Small intestine (tissue), 7 donors: ENCODE data around the gene AFF3. TPM values are rescaled to one million over a fixed set of nuclear protein-coding genes. Genes with fewer than 3 reads are reported as not detected.
A peak's percentile ranks its signal among the peaks of the same experiment; 100 is the strongest.

ENCODE experiments used
- DNase-seq, 2 donors: peaks; one replicate each; pipeline versions ENCODE4 v3.0.0 to v3.0.0-alpha.2; 2013
- FAIRE-seq: peaks from 2 replicates; lab custom pipeline; 2012; peaks lifted over from hg19 to GRCh38; lab: Jason Lieb, UNC
- H3K27ac ChIP-seq, 3 donors: one replicate each; pipeline ENCODE4 v1.5.1; 2013; ENCODE audit warnings: low read length in 2 of 3, mild to moderate bottlenecking in 2 of 3, control low read depth in 1 of 3, inconsistent platforms in 1 of 3, low read depth in 1 of 3, moderate library complexity in 1 of 3
- H3K27me3 ChIP-seq, 3 donors: one replicate each; pipeline ENCODE4 v1.6.1; 2013; ENCODE audit warnings: low read length in 3 of 3, inconsistent platforms in 1 of 3; ENCODE audit not compliant: control insufficient read depth in 3 of 3, insufficient read depth in 3 of 3
- H3K36me3 ChIP-seq, 3 donors: one replicate each; pipeline ENCODE4 v1.6.1; 2013; ENCODE audit warnings: low read length in 3 of 3, inconsistent platforms in 1 of 3, low read depth in 1 of 3, mild to moderate bottlenecking in 1 of 3, moderate library complexity in 1 of 3; ENCODE audit not compliant: control insufficient read depth in 3 of 3, insufficient read depth in 2 of 3
- H3K4me1 ChIP-seq, 3 donors: one replicate each; pipeline ENCODE4 v1.6.1; 2013; ENCODE audit warnings: low read length in 2 of 3, inconsistent platforms in 1 of 3, low read depth in 1 of 3, mild to moderate bottlenecking in 1 of 3, moderate library complexity in 1 of 3; ENCODE audit not compliant: control insufficient read depth in 3 of 3, insufficient read depth in 2 of 3
- H3K4me3 ChIP-seq, 3 donors: one replicate each; pipeline ENCODE4 v1.5.1; 2013; ENCODE audit warnings: low read length in 3 of 3, control low read depth in 1 of 3, inconsistent platforms in 1 of 3, low read depth in 1 of 3, mild to moderate bottlenecking in 1 of 3, moderate library complexity in 1 of 3
- H3K9me3 ChIP-seq, 2 donors: one replicate each; pipeline ENCODE4 v1.6.1; 2013; ENCODE audit warnings: low read depth in 1 of 2, low read length in 1 of 2; ENCODE audit not compliant: control insufficient read depth in 2 of 2, insufficient read depth in 1 of 2
- WGBS, 3 donors: extraction: QIAGEN DNeasy Blood & Tissue Kit; methylation state at CpG; one replicate each; pipeline ENCODE4 v1.1.7; 2013; 5-methylcytosine and 5-hydroxymethylcytosine counted together
- polyA plus RNA-seq, 4 donors: library from polyadenylated mRNA; stranded (reverse) in 3 of 4; unstranded in 1 of 4; fragments of 200-250 nt in 3 of 4; fragments of 120-200 nt in 1 of 4; gene quantifications; one replicate each; pipeline versions ENCODE4 v1.2.1 to v1.2.3, GENCODE V29; 2013
- donor health status: healthy with polysubstance abuse.
- donor health status: control.
- donor health status: control.
- donor health status: Bipolar disorder and iron deficiency.
- donor health status: healthy.

AFF3 gene
- polyA plus RNA-seq, 4 donors, result 0.27 to 3.2 (median 0.92) TPM; not detected in 1

DNA sequence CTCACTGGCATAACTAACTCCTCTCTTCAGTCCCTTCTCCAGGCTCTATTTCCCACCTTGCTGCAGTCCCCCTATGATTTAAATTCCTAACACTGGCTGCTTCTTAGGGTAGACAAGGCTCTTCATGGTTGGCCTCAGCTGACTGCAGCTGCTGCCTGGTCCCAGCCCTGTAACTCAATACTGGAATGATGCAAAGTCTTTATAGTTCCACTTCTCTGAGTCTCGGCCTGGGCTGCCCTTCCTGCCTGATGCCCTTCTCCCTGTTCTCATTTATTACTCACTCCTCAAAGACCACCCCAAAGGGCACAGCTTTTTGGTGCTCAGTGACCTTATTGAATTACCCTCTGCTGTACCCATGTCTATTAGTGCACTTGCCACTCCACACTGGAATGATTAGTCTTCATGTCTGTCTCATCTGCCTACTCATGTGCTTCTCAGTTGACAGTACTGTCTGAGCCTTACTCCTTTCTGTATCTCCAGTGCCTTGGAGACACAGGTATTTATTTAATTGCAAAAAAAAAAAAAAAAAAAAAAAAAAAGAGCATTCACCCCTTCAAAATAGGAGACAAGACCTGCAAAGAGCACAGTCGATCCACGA, 453.1 kb downstream of the AFF3 start:
- FAIRE-seq (no peak), DNase-seq (no peak)
- no peak overlapping the region for H3K4me3 ChIP-seq
- no peak overlapping the region for H3K27ac ChIP-seq
- WGBS, 3 donors, result 68 to 80% (median 80%) methylated on average over 3 of the region's 3 CpGs
- no peaks in the 10 kb centered on the region for H3K4me1 ChIP-seq
- no peaks in the 10 kb centered on the region for H3K9me3 ChIP-seq
- no peaks in the 10 kb centered on the region for H3K36me3 ChIP-seq
- no peaks in the 10 kb centered on the region for H3K27me3 ChIP-seq

GRCh38 chr2:99688699-99689098, 453.7 kb downstream of the AFF3 start:
- H3K4me1 ChIP-seq, result no peaks in the 10 kb centered on the region
- DNase-seq (no peak), FAIRE-seq (no peak)
- no peaks in the 10 kb centered on the region for H3K9me3 ChIP-seq
- WGBS, 3 donors, result 61 to 88% (median 68%) methylated on average over 6 of the region's 6 CpGs
- H3K27me3 ChIP-seq, result no peaks in the 10 kb centered on the region
- H3K27ac ChIP-seq, result no peak overlapping the region
- no peak overlapping the region for H3K4me3 ChIP-seq
- no peaks in the 10 kb centered on the region for H3K36me3 ChIP-seq

DNA sequence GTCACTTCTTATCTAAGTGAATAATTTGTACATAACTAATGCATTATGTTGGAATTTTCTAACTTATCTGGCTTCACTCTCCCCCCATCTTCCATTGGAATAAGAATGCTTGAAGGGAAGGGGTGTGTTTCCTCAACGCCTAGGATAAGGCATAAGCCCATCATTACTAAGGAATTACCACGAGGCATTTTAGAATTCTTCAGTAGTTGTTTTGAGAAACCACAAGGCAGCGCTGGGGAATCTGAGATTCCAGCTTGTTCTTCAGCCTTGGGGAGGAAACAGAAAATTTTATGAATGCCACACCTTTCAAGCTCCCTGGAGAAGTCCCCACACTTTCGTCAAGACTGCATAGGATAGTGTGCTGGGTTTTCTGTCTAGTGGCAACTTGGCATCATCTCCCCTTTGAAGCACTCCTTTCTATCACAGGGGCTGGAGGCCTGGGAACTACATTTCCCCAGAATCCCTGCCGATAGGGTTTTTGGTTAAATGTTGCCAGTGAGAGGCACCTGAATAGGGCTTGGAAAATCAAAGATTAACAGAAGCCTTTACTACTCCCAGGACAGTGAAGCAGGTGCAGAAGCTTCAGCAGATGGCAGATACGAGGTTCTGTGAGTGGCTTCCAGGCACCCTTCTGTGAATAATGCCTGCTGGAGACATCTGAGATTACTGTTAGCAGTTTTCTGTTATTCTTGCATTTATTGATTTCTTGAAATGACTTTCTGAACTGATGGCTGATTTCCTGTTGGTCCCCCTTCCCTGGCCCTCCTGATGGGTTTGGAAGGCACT, 459.9 kb downstream of the AFF3 start:
- Histone ChIP-seq H3K27me3 (no peaks in the 10 kb centered on the region), H3K4me3 (no peak overlapping the region), H3K27ac (no peak overlapping the region), H3K4me1 (no peaks in the 10 kb centered on the region), H3K36me3 (no peaks in the 10 kb centered on the region), H3K9me3 (no peaks in the 10 kb centered on the region)
- 76 to 87% (median 81%) methylated on average over 6 of the region's 6 CpGs for WGBS, 3 donors
- no peak for FAIRE-seq
- DNase-seq, result no peak

- Histone ChIP-seq H3K27me3 (no peaks in the 10 kb centered on the region), H3K27ac (no peak overlapping the region), H3K4me1 (no peaks in the 10 kb centered on the region), H3K4me3 (no peak overlapping the region), H3K36me3 (no peaks in the 10 kb centered on the region), H3K9me3 (no peaks in the 10 kb centered on the region)
- FAIRE-seq (no peak), DNase-seq (no peak)
- 76 to 91% (median 81%) methylated on average over 1 of the region's 1 CpG for WGBS, 3 donors
Measured at GRCh38 chr2:99680946-99681345, 461.4 kb downstream of the AFF3 start.

GRCh38 chr2:99679518-99679917, 462.9 kb downstream of the AFF3 start:
- H3K4me1 ChIP-seq, result no peaks in the 10 kb centered on the region
- DNase-seq, result no peak
- no peaks in the 10 kb centered on the region for H3K36me3 ChIP-seq
- no peak for FAIRE-seq
- H3K27me3 ChIP-seq, result no peaks in the 10 kb centered on the region
- no peak overlapping the region for H3K4me3 ChIP-seq
- no peak overlapping the region for H3K27ac ChIP-seq
- no peaks in the 10 kb centered on the region for H3K9me3 ChIP-seq

- DNase-seq (no peak), FAIRE-seq (no peak)
- Histone ChIP-seq H3K27me3 (no peaks in the 10 kb centered on the region), H3K36me3 (no peaks in the 10 kb centered on the region), H3K4me1 (no peaks in the 10 kb centered on the region), H3K4me3 (no peak overlapping the region), H3K27ac (no peak overlapping the region), H3K9me3 (no peaks in the 10 kb centered on the region)
- WGBS, 3 donors, result 84 to 91% (median 89%) methylated on average over 4 of the region's 4 CpGs
Measured at GRCh38 chr2:99678625-99679024, 463.8 kb downstream of the AFF3 start.

- no peaks in the 10 kb centered on the region for H3K9me3 ChIP-seq
- no peaks in the 10 kb centered on the region for H3K36me3 ChIP-seq
- H3K4me1 ChIP-seq, result no peaks in the 10 kb centered on the region
- DNase-seq (no peak), FAIRE-seq (no peak)
- H3K27ac ChIP-seq, result no peak overlapping the region
- no peaks in the 10 kb centered on the region for H3K27me3 ChIP-seq
- WGBS, 3 donors, result 87 to 92% (median 87%) methylated on average over 7 of the region's 7 CpGs
- H3K4me3 ChIP-seq, result no peak overlapping the region
Measured at GRCh38 chr2:99677814-99678213, 464.6 kb downstream of the AFF3 start.

- H3K27ac ChIP-seq, result peak overlapping the region in 1 of 3 donors; percentile 34
- FAIRE-seq, result no peak
- no peak overlapping the region for H3K4me3 ChIP-seq
- DNase-seq, result no peak
- WGBS, 3 donors, result 86 to 89% (median 89%) methylated on average over 12 of the region's 12 CpGs
- no peaks in the 10 kb centered on the region for H3K27me3 ChIP-seq
- H3K4me1 ChIP-seq, result no peaks in the 10 kb centered on the region
- H3K9me3 ChIP-seq, result no peaks in the 10 kb centered on the region
- no peaks in the 10 kb centered on the region for H3K36me3 ChIP-seq
Measured at GRCh38 chr2:99675130-99675661, 467.2 kb downstream of the AFF3 start.
